ENCODE results near the gene ZC3H7A. TPM values are rescaled to one million over a fixed set of nuclear protein-coding genes. Genes with fewer than 3 reads are reported as not detected.

The ZC3H7A gene
- total RNA-seq, 1 experiment from 2014 or later = 70.9 TPM

GRCh38 chr16:11774065-11774626 is 22.9 kb downstream of the ZC3H7A start:
- Mint-ChIP-seq H3K9me3 (ENCODE audit: low read depth, unreplicated experiment) (no peaks in the 10 kb centered on the region), H3K27me3 (ENCODE audit: unreplicated experiment) (no peaks in the 10 kb centered on the region)
- CTCF ChIA-PET = no interaction called here

GRCh38 chr16:11768849-11769248 is 28.2 kb downstream of the ZC3H7A start:
- Mint-ChIP-seq H3K27me3 (ENCODE audit: unreplicated experiment) (no peaks in the 10 kb centered on the region), H3K36me3 (ENCODE audit: insufficient read depth, unreplicated experiment) (peaks cover 81% of the 10 kb centered on the region), H3K4me3 (ENCODE audit: low read depth, unreplicated experiment) (no peak overlapping the region), H3K27ac (ENCODE audit: unreplicated experiment) (no peak overlapping the region), H3K4me1 (ENCODE audit: low read depth, unreplicated experiment) (no peaks in the 10 kb centered on the region), H3K9me3 (ENCODE audit: low read depth, unreplicated experiment) (no peaks in the 10 kb centered on the region)
- no TSS peak for BruUV-seq (replicated peaks)
- no peak for DNase-seq
- no peak for TF ChIP-seq CTCF (IDR thresholded peaks at IDR 0.05; ENCODE audit: unreplicated experiment)
- CTCF ChIA-PET = no interaction called here
- intact Hi-C loops (cut with micrococcal nuclease; ENCODE audit: unreplicated experiment) = no loop called here

More at GRCh38 chr16:11774065-11774626, 22.9 kb downstream of the ZC3H7A start:
- Mint-ChIP-seq H3K36me3 (ENCODE audit: insufficient read depth, unreplicated experiment) (peaks cover 98% of the 10 kb centered on the region), H3K4me1 (ENCODE audit: low read depth, unreplicated experiment) (no peaks in the 10 kb centered on the region), H3K4me3 (ENCODE audit: low read depth, unreplicated experiment) (no peak overlapping the region), H3K27ac (ENCODE audit: unreplicated experiment) (no peak overlapping the region)
- intact Hi-C loops (cut with micrococcal nuclease; ENCODE audit: unreplicated experiment) = no loop called here
- no peak for TF ChIP-seq CTCF (IDR thresholded peaks at IDR 0.05; ENCODE audit: unreplicated experiment)
- BruUV-seq (replicated peaks) = no TSS peak
- no peak for DNase-seq

- no peak for DNase-seq
- H3K36me3 Mint-ChIP-seq (ENCODE audit: insufficient read depth, unreplicated experiment) = peaks cover 86% of the 10 kb centered on the region
- H3K27ac Mint-ChIP-seq (ENCODE audit: unreplicated experiment) = no peak overlapping the region
- CTCF ChIA-PET = interaction anchor here (0.5 to 0.6 kb wide), 2 partner anchors 40 to 108 kb away, joined by 3 read pairs; no protein-coding TSS in a partner anchor
- no TSS peak for BruUV-seq (replicated peaks)
- TF ChIP-seq CTCF (IDR thresholded peaks at IDR 0.05; ENCODE audit: unreplicated experiment) = no peak
- H3K4me3 Mint-ChIP-seq (ENCODE audit: low read depth, unreplicated experiment) = no peak overlapping the region
- H3K9me3 Mint-ChIP-seq (ENCODE audit: low read depth, unreplicated experiment) = no peaks in the 10 kb centered on the region
- peaks cover 32% of the 10 kb centered on the region for H3K4me1 Mint-ChIP-seq (ENCODE audit: low read depth, unreplicated experiment)
- no peaks in the 10 kb centered on the region for H3K27me3 Mint-ChIP-seq (ENCODE audit: unreplicated experiment)
- intact Hi-C loops (cut with micrococcal nuclease; ENCODE audit: unreplicated experiment) = no loop called here
These were observed 34.6 kb downstream of the ZC3H7A start for GRCh38 chr16:11762431-11762830.

GRCh38 chr16:11759997-11760396 is 37.1 kb downstream of the ZC3H7A start:
- TF ChIP-seq CTCF (IDR thresholded peaks at IDR 0.05; ENCODE audit: unreplicated experiment) = no peak
- Mint-ChIP-seq H3K27ac (ENCODE audit: unreplicated experiment) (no peak overlapping the region), H3K36me3 (ENCODE audit: insufficient read depth, unreplicated experiment) (peaks cover 96% of the 10 kb centered on the region), H3K9me3 (ENCODE audit: low read depth, unreplicated experiment) (no peaks in the 10 kb centered on the region), H3K4me3 (ENCODE audit: low read depth, unreplicated experiment) (no peak overlapping the region), H3K27me3 (ENCODE audit: unreplicated experiment) (no peaks in the 10 kb centered on the region), H3K4me1 (ENCODE audit: low read depth, unreplicated experiment) (peaks cover 32% of the 10 kb centered on the region)
- CTCF ChIA-PET = interaction anchor here (0.6 to 2.0 kb wide), 7 partner anchors 12 to 963 kb away, joined by 3 to 18 read pairs (median 5); partner anchors contain the start of genes TXNDC11 and ZC3H7A
- intact Hi-C loops (cut with micrococcal nuclease; ENCODE audit: unreplicated experiment) = loop anchor here (5.0 kb wide), 1 partner anchor 32 kb away; no protein-coding TSS in a partner anchor
- no TSS peak for BruUV-seq (replicated peaks)
- DNase-seq = no peak

Measured in Calu3 (cell line).